GM23338 (cell line): ENCODE results near the gene ACSBG1. TPM values are rescaled to one million over a fixed set of nuclear protein-coding genes. Genes with fewer than 3 reads are reported as not detected.
A peak's percentile ranks its signal among the peaks of the same experiment; 100 is the strongest.

Experiments used
- ATAC-seq: fragments of 200-7000 bp; cut with Tn5 transposase; 3 replicates; pipeline ENCODE4 v1.9.1; 2020
- DNase-seq: peaks from one replicate; pipeline ENCODE4 v3.0.0-alpha.2; 2015; ENCODE audit warnings: low spot score
- H2AFZ ChIP-seq: fragments of 200-600 bp; sonication (generic); 2 replicates; pipeline ENCODE4 v1.8.0; 2016; ENCODE audit warnings: antibody characterized with exemption, mild to moderate bottlenecking, moderate library complexity
- H3F3A ChIP-seq: fragments of 200-600 bp; sonication (generic); replicated peaks from 2 replicates; pipeline ENCODE4 v1.8.0; 2017; ENCODE audit warnings: antibody characterized with exemption, mixed run types, low read depth
- H3K27ac ChIP-seq: fragments of 200-600 bp; sonication (generic); 2 replicates; pipeline ENCODE4 v1.6.1; 2016; ENCODE audit warnings: low read depth
- H3K27me3 ChIP-seq: fragments of 200-600 bp; sonication (generic); 2 replicates; pipeline ENCODE4 v1.8.0; 2016; ENCODE audit warnings: mild to moderate bottlenecking, mixed run types, moderate library complexity; ENCODE audit not compliant: insufficient read depth
- H3K36me3 ChIP-seq: fragments of 200-600 bp; sonication (generic); 2 replicates; pipeline ENCODE4 v1.8.0; 2016; ENCODE audit warnings: mild to moderate bottlenecking; ENCODE audit not compliant: insufficient read depth
- H3K4me1 ChIP-seq: fragments of 200-600 bp; sonication (generic); 2 replicates; pipeline ENCODE4 v1.8.0; 2016; ENCODE audit warnings: mild to moderate bottlenecking, moderate library complexity; ENCODE audit not compliant: insufficient read depth
- H3K4me2 ChIP-seq: fragments of 200-600 bp; sonication (generic); 2 replicates; pipeline ENCODE4 v1.7.1; 2017; ENCODE audit warnings: mixed run types
- H3K4me3 ChIP-seq: fragments of 200-600 bp; sonication (generic); 2 replicates; pipeline ENCODE4 v1.6.1; 2016; ENCODE audit warnings: mixed run types
- H3K79me2 ChIP-seq: fragments of 200-600 bp; sonication (generic); replicated peaks from 2 replicates; pipeline ENCODE4 v1.8.0; 2017; ENCODE audit warnings: mild to moderate bottlenecking; ENCODE audit not compliant: insufficient read depth
- H3K9me2 ChIP-seq: fragments of 200-600 bp; sonication (generic); 2 replicates; pipeline ENCODE4 v1.8.0; 2017; ENCODE audit not compliant: insufficient read depth
- H4K20me1 ChIP-seq: fragments of 200-600 bp; sonication (generic); replicated peaks from 2 replicates; pipeline ENCODE4 v1.8.0; 2017; ENCODE audit warnings: mild to moderate bottlenecking; ENCODE audit not compliant: insufficient read depth
- H3K27ac Mint-ChIP-seq: 2 replicates; pipeline ENCODE4 v1.8.0; 2020; ENCODE audit warnings: inconsistent platforms, mild to moderate bottlenecking, moderate library complexity, mixed read lengths
- H3K27me3 Mint-ChIP-seq: 3 replicates; pipeline ENCODE4 v1.8.0; 2022; ENCODE audit warnings: low read depth, mild to moderate bottlenecking, moderate library complexity, mixed read lengths, inconsistent platforms; ENCODE audit not compliant: insufficient read depth, poor library complexity
- H3K36me3 Mint-ChIP-seq: 3 replicates; pipeline ENCODE4 v1.8.0; 2021; ENCODE audit warnings: low read depth, mild to moderate bottlenecking, inconsistent platforms, moderate library complexity, mixed read lengths
- H3K4me1 Mint-ChIP-seq: 3 replicates; pipeline ENCODE4 v1.8.0; 2020; ENCODE audit warnings: mild to moderate bottlenecking, inconsistent platforms, mixed read lengths
- H3K4me3 Mint-ChIP-seq: 3 replicates; pipeline ENCODE4 v1.8.0; 2021; ENCODE audit warnings: moderate library complexity, mild to moderate bottlenecking, inconsistent platforms, mixed read lengths
- H3K9me3 Mint-ChIP-seq: 3 replicates; pipeline ENCODE4 v1.8.0; 2020; ENCODE audit warnings: moderate library complexity, mild to moderate bottlenecking, inconsistent platforms, mixed read lengths
- CREB1 ChIP-seq: fragments of 250-450 bp; sonication (Bioruptor Pico); IDR thresholded peaks from 2 replicates; pipeline ENCODE4 v1.5.0; 2020; ENCODE audit warnings: low read depth, mild to moderate bottlenecking, moderate library complexity
- EZH2phosphoT487 ChIP-seq: fragments of 200-600 bp; sonication (generic); IDR thresholded peaks from one replicate; pipeline ENCODE4 v1.8.1; 2018; ENCODE audit warnings: antibody characterized with exemption; ENCODE audit not compliant: unreplicated experiment
- JUNB ChIP-seq: IDR thresholded peaks from one replicate; pipeline ENCODE4 v1.6.1; 2016; ENCODE audit warnings: antibody characterized with exemption; ENCODE audit not compliant: unreplicated experiment
- NANOG ChIP-seq: IDR thresholded peaks from 2 replicates; pipeline ENCODE4 v1.6.1; 2016; ENCODE audit warnings: antibody characterized with exemption, borderline replicate concordance
- ZNF114 ChIP-seq: fragments of 250-450 bp; sonication (Bioruptor Pico); IDR thresholded peaks from 2 replicates; pipeline ENCODE4 v1.5.0; 2020; ENCODE audit warnings: mild to moderate bottlenecking, moderate library complexity
- ZNF331 ChIP-seq: fragments of 250-450 bp; sonication (Bioruptor Pico); IDR thresholded peaks from 2 replicates; pipeline ENCODE4 v1.5.0; 2020; ENCODE audit warnings: low read depth, mild to moderate bottlenecking, moderate library complexity
- polyA plus RNA-seq: library from polyadenylated mRNA; unstranded; fragments of >200 nt; fragmentation: Nextera tagmentation; extraction: Ambion mirVana; gene quantifications from 2 replicates; pipeline ENCODE4 v1.2.1, GENCODE V29; 2016
- total RNA-seq: library from RNA; depleted of rRNA; stranded (reverse); fragments of >200 nt; shearing (Covaris generic); gene quantifications from 2 replicates; pipeline ENCODE4 v1.2.3, GENCODE V29; 2014
- TF ChIP-seq, protein P1 (sequence below), 2 experiments: fragments of 200-600 bp in 1 of 2; sonication (generic) in 1 of 2; conservative IDR thresholded peaks; 2 replicates each; pipeline versions ENCODE4 v1.5.1 to v1.6.1; 2016 to 2017; ENCODE audit warnings: antibody characterized with exemption in 2 of 2, low read depth in 2 of 2, mild to moderate bottlenecking in 2 of 2, moderate library complexity in 1 of 2
- TF ChIP-seq, protein P2 (sequence below): IDR thresholded peaks from 2 replicates; pipeline ENCODE4 v1.6.1; 2016; ENCODE audit warnings: antibody characterized with exemption
- TF ChIP-seq, protein P3 (sequence below): fragments of 250-450 bp; sonication (Bioruptor Pico); IDR thresholded peaks from 2 replicates; pipeline ENCODE4 v1.5.0; 2020; ENCODE audit warnings: mild to moderate bottlenecking, moderate library complexity

ACSBG1 gene
- total and polyA plus RNA-seq, 2 experiments from 2014 or later: 1.9 to 10.0 TPM

DNA sequence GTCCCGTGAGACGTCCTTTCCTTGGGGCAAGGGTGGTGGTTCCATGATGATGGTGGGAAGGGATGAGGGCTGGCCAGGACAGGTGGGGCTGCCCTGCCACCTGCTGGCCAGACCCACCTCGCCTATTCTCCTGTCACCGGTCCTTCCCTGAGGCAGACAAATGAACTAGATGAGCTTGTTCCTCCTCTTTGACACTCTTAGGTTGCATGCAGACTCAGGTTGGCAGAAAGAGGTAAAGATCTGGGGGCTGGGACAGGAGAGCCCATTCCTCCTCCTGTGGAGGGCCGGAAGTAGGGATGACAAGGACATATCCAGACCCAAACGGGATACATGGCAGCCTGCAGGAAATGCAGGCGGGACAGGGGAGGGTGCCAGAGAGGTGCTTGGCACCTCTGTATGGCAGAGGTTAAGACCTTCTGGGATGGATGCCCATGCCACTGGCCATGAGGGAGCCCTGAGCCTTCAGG, 38.6 kb downstream of the ACSBG1 start:
- H3K36me3 ChIP-seq: no peaks in the 10 kb centered on the region
- H2AFZ ChIP-seq: no peak overlapping the region
- no peak overlapping the region for H3K4me3 Mint-ChIP-seq
- no peaks in the 10 kb centered on the region for H3K9me2 ChIP-seq
- H3K36me3 Mint-ChIP-seq: no peaks in the 10 kb centered on the region
- no peaks in the 10 kb centered on the region for H3F3A ChIP-seq
- peaks cover 2% of the 10 kb centered on the region for H3K27me3 Mint-ChIP-seq
- no peaks in the 10 kb centered on the region for H3K27me3 ChIP-seq
- no peak overlapping the region for H3K4me2 ChIP-seq
- no peaks in the 10 kb centered on the region for H3K4me1 Mint-ChIP-seq
- H3K9me3 Mint-ChIP-seq: no peaks in the 10 kb centered on the region; the same call in 1 of the 3 replicates
- H3K27ac ChIP-seq: no peak overlapping the region
- no peaks in the 10 kb centered on the region for H3K4me1 ChIP-seq
- TF ChIP-seq, protein P1, sequence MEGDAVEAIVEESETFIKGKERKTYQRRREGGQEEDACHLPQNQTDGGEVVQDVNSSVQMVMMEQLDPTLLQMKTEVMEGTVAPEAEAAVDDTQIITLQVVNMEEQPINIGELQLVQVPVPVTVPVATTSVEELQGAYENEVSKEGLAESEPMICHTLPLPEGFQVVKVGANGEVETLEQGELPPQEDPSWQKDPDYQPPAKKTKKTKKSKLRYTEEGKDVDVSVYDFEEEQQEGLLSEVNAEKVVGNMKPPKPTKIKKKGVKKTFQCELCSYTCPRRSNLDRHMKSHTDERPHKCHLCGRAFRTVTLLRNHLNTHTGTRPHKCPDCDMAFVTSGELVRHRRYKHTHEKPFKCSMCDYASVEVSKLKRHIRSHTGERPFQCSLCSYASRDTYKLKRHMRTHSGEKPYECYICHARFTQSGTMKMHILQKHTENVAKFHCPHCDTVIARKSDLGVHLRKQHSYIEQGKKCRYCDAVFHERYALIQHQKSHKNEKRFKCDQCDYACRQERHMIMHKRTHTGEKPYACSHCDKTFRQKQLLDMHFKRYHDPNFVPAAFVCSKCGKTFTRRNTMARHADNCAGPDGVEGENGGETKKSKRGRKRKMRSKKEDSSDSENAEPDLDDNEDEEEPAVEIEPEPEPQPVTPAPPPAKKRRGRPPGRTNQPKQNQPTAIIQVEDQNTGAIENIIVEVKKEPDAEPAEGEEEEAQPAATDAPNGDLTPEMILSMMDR (conservative IDR thresholded peaks at IDR 0.05; ENCODE audit: low read depth in 2 of 2): peak; percentile 83 to 92
- TF ChIP-seq, protein P2, sequence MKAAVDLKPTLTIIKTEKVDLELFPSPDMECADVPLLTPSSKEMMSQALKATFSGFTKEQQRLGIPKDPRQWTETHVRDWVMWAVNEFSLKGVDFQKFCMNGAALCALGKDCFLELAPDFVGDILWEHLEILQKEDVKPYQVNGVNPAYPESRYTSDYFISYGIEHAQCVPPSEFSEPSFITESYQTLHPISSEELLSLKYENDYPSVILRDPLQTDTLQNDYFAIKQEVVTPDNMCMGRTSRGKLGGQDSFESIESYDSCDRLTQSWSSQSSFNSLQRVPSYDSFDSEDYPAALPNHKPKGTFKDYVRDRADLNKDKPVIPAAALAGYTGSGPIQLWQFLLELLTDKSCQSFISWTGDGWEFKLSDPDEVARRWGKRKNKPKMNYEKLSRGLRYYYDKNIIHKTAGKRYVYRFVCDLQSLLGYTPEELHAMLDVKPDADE: no peak
- no peak overlapping the region for H3K27ac Mint-ChIP-seq
- no peaks in the 10 kb centered on the region for H4K20me1 ChIP-seq
- H3K79me2 ChIP-seq: no peaks in the 10 kb centered on the region
- peak; percentile 98 for ATAC-seq
- peak; percentile 68 for DNase-seq
- no peak overlapping the region for H3K4me3 ChIP-seq

DNA sequence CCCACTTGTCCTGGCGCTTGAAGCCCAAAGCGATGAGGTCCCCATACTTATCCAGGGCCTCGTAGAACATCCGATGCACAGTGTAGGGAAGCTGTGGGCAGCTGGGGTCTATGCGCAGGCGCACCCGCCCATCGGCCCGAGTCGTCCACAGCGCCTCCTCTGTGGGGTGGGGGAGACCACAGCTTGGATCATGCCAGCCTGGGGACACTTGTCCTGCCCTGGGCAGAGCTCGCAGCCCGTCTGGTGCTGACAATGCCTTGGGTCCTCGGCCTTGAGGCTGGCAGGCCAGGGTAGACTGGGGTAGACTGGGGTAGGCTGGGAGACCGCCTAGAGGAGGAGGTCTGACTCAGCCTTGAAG, 39.8 kb downstream of the ACSBG1 start:
- H3K27me3 ChIP-seq: no peaks in the 10 kb centered on the region
- no peak overlapping the region for H3K4me3 ChIP-seq
- no peaks in the 10 kb centered on the region for H3K36me3 ChIP-seq
- no peaks in the 10 kb centered on the region for H3K4me1 ChIP-seq
- H3K27ac ChIP-seq: no peak overlapping the region
- DNase-seq: no peak
- H3K27ac Mint-ChIP-seq: no peak overlapping the region
- H3F3A ChIP-seq: no peaks in the 10 kb centered on the region
- H3K4me1 Mint-ChIP-seq: no peaks in the 10 kb centered on the region
- H3K79me2 ChIP-seq: no peaks in the 10 kb centered on the region
- H3K9me2 ChIP-seq: no peaks in the 10 kb centered on the region
- H3K36me3 Mint-ChIP-seq: no peaks in the 10 kb centered on the region
- no peak overlapping the region for H3K4me3 Mint-ChIP-seq
- H3K4me2 ChIP-seq: no peak overlapping the region
- H3K9me3 Mint-ChIP-seq: no peaks in the 10 kb centered on the region; the same call in 1 of the 3 replicates
- no peak for ATAC-seq
- peaks cover 2% of the 10 kb centered on the region for H3K27me3 Mint-ChIP-seq
- no peak overlapping the region for H2AFZ ChIP-seq
- H4K20me1 ChIP-seq: no peaks in the 10 kb centered on the region
- TF ChIP-seq CREB1 (no peak), EZH2phosphoT487 (no peak), JUNB (no peak), NANOG (no peak), ZNF114 (no peak), ZNF331 (CRISPR knock-in tag) (no peak)
- TF ChIP-seq, protein P1 (conservative IDR thresholded peaks at IDR 0.05; ENCODE audit: low read depth in 2 of 2): no peak; a peak in 1 of 4 replicates
- TF ChIP-seq, protein P3, sequence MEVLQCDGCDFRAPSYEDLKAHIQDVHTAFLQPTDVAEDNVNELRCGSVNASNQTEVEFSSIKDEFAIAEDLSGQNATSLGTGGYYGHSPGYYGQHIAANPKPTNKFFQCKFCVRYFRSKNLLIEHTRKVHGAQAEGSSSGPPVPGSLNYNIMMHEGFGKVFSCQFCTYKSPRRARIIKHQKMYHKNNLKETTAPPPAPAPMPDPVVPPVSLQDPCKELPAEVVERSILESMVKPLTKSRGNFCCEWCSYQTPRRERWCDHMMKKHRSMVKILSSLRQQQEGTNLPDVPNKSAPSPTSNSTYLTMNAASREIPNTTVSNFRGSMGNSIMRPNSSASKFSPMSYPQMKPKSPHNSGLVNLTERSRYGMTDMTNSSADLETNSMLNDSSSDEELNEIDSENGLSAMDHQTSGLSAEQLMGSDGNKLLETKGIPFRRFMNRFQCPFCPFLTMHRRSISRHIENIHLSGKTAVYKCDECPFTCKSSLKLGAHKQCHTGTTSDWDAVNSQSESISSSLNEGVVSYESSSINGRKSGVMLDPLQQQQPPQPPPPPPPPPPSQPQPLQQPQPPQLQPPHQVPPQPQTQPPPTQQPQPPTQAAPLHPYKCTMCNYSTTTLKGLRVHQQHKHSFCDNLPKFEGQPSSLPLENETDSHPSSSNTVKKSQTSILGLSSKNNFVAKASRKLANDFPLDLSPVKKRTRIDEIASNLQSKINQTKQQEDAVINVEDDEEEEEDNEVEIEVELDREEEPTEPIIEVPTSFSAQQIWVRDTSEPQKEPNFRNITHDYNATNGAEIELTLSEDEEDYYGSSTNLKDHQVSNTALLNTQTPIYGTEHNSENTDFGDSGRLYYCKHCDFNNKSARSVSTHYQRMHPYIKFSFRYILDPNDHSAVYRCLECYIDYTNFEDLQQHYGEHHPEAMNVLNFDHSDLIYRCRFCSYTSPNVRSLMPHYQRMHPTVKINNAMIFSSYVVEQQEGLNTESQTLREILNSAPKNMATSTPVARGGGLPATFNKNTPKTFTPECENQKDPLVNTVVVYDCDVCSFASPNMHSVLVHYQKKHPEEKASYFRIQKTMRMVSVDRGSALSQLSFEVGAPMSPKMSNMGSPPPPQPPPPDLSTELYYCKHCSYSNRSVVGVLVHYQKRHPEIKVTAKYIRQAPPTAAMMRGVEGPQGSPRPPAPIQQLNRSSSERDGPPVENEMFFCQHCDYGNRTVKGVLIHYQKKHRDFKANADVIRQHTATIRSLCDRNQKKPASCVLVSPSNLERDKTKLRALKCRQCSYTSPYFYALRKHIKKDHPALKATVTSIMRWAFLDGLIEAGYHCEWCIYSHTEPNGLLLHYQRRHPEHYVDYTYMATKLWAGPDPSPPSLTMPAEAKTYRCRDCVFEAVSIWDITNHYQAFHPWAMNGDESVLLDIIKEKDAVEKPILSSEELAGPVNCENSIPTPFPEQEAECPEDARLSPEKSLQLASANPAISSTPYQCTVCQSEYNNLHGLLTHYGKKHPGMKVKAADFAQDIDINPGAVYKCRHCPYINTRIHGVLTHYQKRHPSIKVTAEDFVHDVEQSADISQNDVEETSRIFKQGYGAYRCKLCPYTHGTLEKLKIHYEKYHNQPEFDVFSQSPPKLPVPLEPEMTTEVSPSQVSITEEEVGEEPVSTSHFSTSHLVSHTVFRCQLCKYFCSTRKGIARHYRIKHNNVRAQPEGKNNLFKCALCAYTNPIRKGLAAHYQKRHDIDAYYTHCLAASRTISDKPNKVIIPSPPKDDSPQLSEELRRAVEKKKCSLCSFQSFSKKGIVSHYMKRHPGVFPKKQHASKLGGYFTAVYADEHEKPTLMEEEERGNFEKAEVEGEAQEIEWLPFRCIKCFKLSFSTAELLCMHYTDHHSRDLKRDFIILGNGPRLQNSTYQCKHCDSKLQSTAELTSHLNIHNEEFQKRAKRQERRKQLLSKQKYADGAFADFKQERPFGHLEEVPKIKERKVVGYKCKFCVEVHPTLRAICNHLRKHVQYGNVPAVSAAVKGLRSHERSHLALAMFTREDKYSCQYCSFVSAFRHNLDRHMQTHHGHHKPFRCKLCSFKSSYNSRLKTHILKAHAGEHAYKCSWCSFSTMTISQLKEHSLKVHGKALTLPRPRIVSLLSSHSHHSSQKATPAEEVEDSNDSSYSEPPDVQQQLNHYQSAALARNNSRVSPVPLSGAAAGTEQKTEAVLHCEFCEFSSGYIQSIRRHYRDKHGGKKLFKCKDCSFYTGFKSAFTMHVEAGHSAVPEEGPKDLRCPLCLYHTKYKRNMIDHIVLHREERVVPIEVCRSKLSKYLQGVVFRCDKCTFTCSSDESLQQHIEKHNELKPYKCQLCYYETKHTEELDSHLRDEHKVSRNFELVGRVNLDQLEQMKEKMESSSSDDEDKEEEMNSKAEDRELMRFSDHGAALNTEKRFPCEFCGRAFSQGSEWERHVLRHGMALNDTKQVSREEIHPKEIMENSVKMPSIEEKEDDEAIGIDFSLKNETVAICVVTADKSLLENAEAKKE (CRISPR knock-in tag): no peak
